ENCODE data around the gene MINDY4B.

The MINDY4B gene

DNA sequence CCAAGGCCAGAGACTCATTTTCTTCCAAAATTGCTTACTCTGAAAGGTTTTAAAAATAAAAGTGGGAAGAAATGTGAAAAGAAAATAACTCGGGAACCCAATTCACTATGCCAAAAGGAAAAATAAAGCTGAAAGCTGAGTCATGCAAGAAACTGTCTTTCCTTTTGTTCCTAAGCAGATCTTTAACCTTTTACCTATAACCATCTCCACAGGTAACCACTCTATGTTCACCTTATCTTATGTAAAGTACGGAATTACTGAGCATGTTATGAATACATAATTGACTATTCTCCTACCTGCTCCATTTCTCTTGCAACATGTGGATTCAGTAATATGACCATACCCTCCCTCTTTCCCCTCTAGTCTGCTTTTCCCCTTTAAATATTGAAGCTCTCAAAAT is 62.0 kb downstream of the MINDY4B start:
- DNase-seq = no peak

DNA sequence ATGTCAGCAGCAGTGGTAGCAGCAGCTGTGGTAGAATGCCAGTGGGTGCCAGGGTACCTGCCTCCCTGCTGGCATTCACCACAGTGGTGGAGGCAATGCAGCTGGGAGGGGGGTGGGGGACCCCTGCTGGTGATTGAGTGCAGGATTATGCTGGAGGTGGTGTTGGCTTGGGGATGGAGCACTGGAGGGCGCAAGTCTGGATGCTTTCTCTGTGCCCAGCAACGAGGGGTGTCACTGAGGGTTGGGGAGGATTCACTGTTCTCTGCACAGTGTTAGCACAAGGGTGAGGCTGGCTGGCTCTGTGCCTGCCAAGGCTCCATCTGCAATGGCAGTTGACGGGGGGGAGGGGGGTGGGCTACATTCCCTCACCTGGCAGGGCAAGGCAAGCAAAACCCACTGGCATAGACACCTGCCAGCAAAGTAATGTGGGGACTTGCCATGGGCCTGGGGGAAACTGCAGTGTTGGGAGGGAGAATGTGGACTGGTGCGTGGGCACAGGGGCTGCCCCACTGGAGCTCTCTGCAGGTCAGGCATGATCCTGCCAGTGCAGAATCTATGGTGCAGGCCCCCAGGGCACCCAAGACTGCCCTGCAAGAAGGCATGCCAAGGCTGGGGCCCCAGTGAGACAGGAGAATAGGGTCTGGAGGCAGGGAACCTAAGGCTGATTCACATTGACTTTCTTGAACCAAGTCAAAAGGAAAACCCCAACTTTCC is 64.3 kb downstream of the MINDY4B start:
- peak; percentile 12 for DNase-seq

DNA sequence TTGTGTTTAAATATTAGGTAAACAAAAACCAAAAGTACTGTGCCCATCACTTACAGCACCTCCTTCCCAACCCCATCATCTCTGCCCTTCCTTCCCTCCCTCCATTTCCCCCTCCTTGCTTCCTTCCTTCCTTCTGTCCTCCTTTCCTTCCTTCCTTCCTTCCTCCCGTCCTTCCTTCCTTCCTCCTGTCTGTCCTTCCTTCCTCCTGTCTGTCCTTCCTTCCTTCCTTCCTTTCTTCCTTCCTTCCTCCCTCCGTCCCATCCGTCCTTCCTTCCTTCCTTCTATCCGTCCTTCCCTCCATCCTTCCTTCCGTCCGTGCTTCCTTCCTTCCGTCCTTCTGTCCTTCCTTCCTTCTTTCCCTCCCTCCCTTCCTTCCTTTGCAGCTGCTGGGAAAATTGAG is 74.5 kb downstream of the MINDY4B start:
- no peak for DNase-seq

- no peak for DNase-seq
These were observed 75.1 kb downstream of the MINDY4B start for GRCh38 chr3:150830094-150830681.

- no peak for DNase-seq
These were observed 75.8 kb downstream of the MINDY4B start for GRCh38 chr3:150829408-150829807.

DNA sequence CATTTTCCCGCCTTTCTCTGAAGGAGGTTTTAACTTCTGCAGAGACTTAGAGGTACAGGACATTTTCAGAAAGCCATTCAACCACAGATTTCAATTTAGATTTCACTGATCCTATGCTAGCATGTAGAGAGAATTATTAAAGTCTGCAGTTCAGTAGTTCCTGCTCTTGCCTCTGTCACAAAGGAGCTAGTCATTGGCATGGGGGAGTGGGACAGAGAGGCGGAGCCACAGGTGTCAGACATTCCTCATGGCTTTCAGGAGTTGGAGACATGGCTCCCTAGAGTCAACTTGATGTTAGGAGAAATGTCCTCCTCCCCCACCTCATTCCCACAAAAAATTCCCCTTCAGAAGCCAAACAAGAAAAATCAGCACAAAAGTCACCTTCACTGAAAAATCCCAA is 76.2 kb downstream of the MINDY4B start:
- DNase-seq = no peak

GRCh38 chr3:150828261-150828660 is 77.0 kb downstream of the MINDY4B start:
- no peak for DNase-seq

GRCh38 chr3:150826466-150827282 is 78.6 kb downstream of the MINDY4B start:
- no peak for DNase-seq

DNA sequence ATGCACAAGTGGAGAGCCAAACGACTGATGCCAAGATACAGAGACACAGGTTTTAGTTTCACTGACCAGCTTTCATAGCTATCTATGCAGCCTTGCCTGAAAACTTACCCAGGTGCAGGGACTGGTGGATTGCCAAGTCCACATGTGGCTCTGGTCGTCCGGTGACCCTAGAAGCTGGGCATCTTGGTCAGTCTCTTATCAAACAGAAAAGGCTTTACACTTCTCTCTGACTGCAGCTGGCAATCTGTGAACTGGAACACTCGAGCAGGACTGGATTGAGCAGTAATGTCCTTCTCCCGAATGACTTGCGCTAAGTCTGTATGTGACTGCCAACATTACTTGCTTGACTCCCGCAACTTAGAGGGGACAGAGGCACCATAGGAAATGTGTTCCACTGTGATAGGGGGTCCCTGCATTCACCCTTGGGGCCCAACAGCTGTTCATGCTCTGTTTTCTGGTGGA is 79.3 kb downstream of the MINDY4B start:
- no peak for DNase-seq

DNA sequence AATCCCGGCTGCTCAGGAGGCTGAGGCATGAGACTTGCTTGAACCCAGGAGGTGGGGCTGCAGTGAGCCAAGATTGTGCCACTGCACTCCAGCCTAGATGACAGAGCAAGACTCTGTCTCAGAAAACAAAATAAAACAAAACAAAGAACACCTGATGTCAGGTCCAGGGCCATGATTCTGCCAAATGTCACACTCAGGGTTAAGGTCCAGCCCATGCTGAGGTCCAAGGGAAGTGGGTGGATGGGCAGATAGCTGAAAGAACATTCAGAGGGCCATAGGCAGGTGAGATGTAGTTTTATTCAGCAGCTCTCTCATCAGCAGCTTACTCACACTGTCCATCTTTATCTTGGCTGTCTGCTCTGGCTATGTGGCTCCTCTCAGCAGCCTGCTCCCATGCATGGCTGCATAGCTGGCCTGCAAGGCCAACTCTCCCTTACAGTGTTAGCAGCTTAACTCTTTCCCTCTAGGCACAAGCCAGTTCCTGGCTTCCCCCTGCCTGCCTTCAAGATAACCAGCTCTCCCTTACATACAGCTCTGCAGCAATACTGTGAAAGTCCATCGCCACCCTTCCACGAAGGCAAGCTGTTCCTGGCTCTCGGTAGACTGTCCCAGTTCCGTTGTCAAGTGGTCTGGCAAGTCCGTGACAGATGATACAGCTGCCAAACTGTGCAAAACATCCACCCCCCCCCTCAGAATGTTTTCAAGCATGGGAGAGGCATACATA is 79.9 kb downstream of the MINDY4B start:
- no peak for DNase-seq

GRCh38 chr3:150823277-150823676 is 82.0 kb downstream of the MINDY4B start:
- no peak for DNase-seq

- no peak for DNase-seq
These were observed 82.6 kb downstream of the MINDY4B start for GRCh38 chr3:150822636-150823035.

Data from CD4-positive, alpha-beta T cell treated with Interleukin-6 for 4 hours (primary cell).